GM18868 (cell line): ENCODE data around the gene ARL13B.

Experiments used
- ATAC-seq: cut with Tn5 transposase; IDR thresholded peaks from one replicate; pipeline ENCODE4 v1.9.1; 2021; ENCODE audit warnings: mild to moderate bottlenecking, moderate library complexity; ENCODE audit not compliant: unreplicated experiment

ARL13B gene

DNA sequence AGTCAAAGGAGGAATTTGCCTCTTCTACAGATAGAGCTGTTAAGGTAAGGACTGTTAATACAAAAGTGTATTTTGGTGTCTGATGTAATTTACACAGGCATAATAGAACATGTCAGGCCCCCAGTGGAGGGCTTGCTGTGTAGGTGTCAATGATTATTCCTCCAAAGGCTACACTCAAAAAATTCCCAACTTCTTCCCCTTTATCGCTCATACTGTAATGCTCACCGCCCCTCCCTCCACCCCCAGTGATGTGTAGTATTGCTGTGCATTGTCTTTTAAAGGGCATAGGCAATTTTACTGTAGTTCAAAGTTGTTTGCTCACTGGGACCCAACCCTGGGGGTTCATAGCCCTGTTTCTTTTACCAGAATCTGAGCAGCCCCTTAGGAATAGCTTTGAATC is 115.2 kb downstream of the ARL13B start:
- no peak for ATAC-seq

DNA sequence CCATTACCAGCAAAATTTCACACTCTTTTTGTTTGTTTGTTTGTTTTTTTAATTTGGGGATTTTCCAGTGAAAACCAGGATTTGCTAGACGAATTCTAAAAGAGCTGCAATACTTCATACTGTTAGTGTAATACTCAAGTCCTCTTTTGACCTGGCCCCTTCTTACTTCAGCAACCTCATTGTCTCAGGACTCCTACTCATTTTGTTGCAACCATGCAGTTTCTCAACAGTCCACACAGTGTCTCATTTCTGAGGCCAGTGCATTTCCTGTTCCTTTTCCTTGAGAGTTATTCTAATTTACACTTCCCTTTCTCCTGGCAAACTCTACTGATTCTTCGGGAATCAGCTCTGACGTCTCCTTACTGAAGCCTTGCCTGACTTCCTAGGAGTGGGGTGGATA is 118.5 kb downstream of the ARL13B start:
- ATAC-seq: no peak

DNA sequence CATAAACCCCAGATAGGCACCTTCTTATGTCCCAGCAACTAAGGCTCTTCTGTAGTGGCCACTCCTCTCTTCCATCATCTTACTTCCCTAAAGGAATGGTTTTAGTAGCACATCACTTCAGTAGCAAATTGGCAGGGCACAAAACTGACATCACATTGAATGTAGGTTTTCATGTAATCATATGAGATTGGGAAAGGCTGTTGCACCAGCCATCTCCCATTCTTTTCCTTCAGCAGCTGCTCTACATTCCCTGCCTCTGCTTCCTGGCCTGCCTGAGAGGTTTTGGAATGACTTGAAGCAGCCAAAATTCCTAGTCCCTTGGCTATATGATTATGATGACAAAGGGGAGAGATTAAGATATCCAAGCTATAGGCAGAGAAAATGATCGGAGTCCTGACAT is 119.4 kb downstream of the ARL13B start:
- ATAC-seq: no peak

DNA sequence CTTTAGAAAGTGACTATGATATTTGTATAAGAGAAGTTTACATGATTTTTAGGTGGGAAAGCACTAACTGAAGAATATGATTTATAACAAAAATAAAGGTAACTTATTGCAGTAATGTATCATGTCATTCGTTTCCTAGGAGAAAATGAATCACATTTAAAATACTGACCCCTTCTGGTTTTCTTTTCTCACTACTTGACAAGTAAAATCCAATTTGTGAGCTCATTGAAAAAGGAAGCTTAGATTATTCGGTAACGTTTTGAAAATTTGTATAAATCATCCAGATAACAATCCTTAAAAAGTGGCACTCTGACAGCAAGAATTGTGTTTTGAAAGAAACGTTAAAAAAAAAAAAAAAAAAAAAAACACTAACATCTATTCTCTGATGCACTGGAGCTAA is 121.9 kb downstream of the ARL13B start:
- ATAC-seq: no peak
